PC-3 (cell line): ENCODE results near the gene ZNF324. TPM values are rescaled to one million over a fixed set of nuclear protein-coding genes. Genes with fewer than 3 reads are reported as not detected.
A peak's percentile ranks its signal among the peaks of the same experiment; 100 is the strongest.

Experiments
- ATAC-seq: fragments of 200-7000 bp; cut with Tn5 transposase; 2 replicates; pipeline ENCODE4 v1.9.1; 2020; ENCODE audit warnings: mild to moderate bottlenecking, moderate library complexity
- BruUV-seq: library from RNA; stranded (reverse); fragments of 400-500 nt; replicated peaks from 2 replicates; lab custom pipeline; 2021; lab: Mats Ljungman, UMichigan
- CTCF ChIA-PET: fragments of 300-600 bp; sonication (Branson Sonifier 250); formaldehyde crosslinking; loops from one replicate; lab custom pipeline; 2022; ENCODE audit warnings: antibody characterized with exemption; lab: Charles Lee
- POLR2A ChIA-PET: fragments of 300-600 bp; sonication (Branson Sonifier 250); formaldehyde crosslinking; loops from one replicate; lab custom pipeline; 2022; ENCODE audit warnings: antibody characterized with exemption; ENCODE audit not compliant: unreplicated experiment; lab: Charles Lee
- DNase-seq: peaks from one replicate; pipeline ENCODE4 v3.0.0-alpha.2; 2015
- H2AFZ ChIP-seq: fragments of 300-600 bp; sonication (generic); 2 replicates; pipeline ENCODE4 v1.6.0; 2016; ENCODE audit warnings: antibody characterized with exemption, low read length
- H3F3A ChIP-seq: fragments of 300-600 bp; sonication (generic); one replicate; pipeline ENCODE4 v1.6.0; 2017; ENCODE audit warnings: antibody characterized with exemption, low read length, control low read depth, mild to moderate bottlenecking; ENCODE audit not compliant: unreplicated experiment
- H3K27ac ChIP-seq: fragments of 300-600 bp; sonication (generic); 2 replicates; pipeline ENCODE4 v1.5.1; 2016; ENCODE audit warnings: mild to moderate bottlenecking, low read length
- H3K27me3 ChIP-seq: fragments of 300-600 bp; sonication (generic); 2 replicates; pipeline ENCODE4 v1.6.1; 2016; ENCODE audit warnings: low read length, mixed read lengths
- H3K36me3 ChIP-seq: fragments of 300-600 bp; sonication (generic); 2 replicates; pipeline ENCODE4 v1.6.1; 2016; ENCODE audit warnings: low read depth, mixed run types, low read length, mixed read lengths
- H3K4me1 ChIP-seq: fragments of 300-600 bp; sonication (generic); 2 replicates; pipeline ENCODE4 v1.5.1; 2016; ENCODE audit warnings: low read length; ENCODE audit not compliant: insufficient read depth
- H3K4me2 ChIP-seq: fragments of 300-600 bp; sonication (generic); 2 replicates; pipeline ENCODE4 v1.6.0; 2016; ENCODE audit warnings: low read length
- H3K4me3 ChIP-seq: fragments of 300-600 bp; sonication (generic); 2 replicates; pipeline ENCODE4 v1.5.1; 2016; ENCODE audit warnings: mild to moderate bottlenecking, low read length, mixed read lengths
- H3K79me2 ChIP-seq: fragments of 300-600 bp; sonication (generic); 2 replicates; pipeline ENCODE4 v1.6.1; 2017; ENCODE audit warnings: low read length, mixed read lengths
- H3K9ac ChIP-seq: fragments of 300-600 bp; sonication (generic); 2 replicates; pipeline ENCODE4 v1.6.0; 2016; ENCODE audit warnings: mild to moderate bottlenecking, low read length
- H3K9me2 ChIP-seq: fragments of 300-600 bp; sonication (generic); replicated peaks from 2 replicates; pipeline ENCODE4 v1.6.1; 2016; ENCODE audit warnings: mixed run types, low read length, mixed read lengths
- H3K9me3 ChIP-seq: fragments of 300-600 bp; sonication (generic); 2 replicates; pipeline ENCODE4 v1.6.1; 2016; ENCODE audit warnings: low read length, mixed read lengths
- H4K20me1 ChIP-seq: fragments of 300-600 bp; sonication (generic); 2 replicates; pipeline ENCODE4 v1.6.1; 2016; ENCODE audit warnings: low read length, mixed read lengths
- EZH2 ChIP-seq: fragments of 300-600 bp; sonication (generic); IDR thresholded peaks from one replicate; pipeline ENCODE4 v1.6.1; 2017; ENCODE audit warnings: antibody characterized with exemption, mild to moderate bottlenecking, low read length; ENCODE audit not compliant: unreplicated experiment
- EZH2phosphoT487 ChIP-seq: fragments of 300-600 bp; sonication (generic); IDR thresholded peaks from 2 replicates; pipeline ENCODE4 v1.6.1; 2018; ENCODE audit warnings: mild to moderate bottlenecking, antibody characterized with exemption, low read length, borderline replicate concordance
- intact Hi-C: fragments of 100-400 bp; cut with micrococcal nuclease; formaldehyde crosslinking; loops from 2 replicates; pipeline ENCODE4 v1.9.0; 2023
- total RNA-seq: library from RNA; depleted of rRNA; stranded (reverse); fragments of >200 nt; gene quantifications from 2 replicates; pipeline ENCODE4 v1.2.3, GENCODE V29; 2014
- TF ChIP-seq, protein P1 (sequence below): fragments of 300-600 bp; sonication (generic); conservative IDR thresholded peaks from 2 replicates; pipeline ENCODE4 v1.5.1; 2017; ENCODE audit warnings: antibody characterized with exemption, low read depth, mild to moderate bottlenecking, low read length

Gene ZNF324
- total RNA-seq, 1 experiment from 2014 or later: 15.9 TPM

DNA sequence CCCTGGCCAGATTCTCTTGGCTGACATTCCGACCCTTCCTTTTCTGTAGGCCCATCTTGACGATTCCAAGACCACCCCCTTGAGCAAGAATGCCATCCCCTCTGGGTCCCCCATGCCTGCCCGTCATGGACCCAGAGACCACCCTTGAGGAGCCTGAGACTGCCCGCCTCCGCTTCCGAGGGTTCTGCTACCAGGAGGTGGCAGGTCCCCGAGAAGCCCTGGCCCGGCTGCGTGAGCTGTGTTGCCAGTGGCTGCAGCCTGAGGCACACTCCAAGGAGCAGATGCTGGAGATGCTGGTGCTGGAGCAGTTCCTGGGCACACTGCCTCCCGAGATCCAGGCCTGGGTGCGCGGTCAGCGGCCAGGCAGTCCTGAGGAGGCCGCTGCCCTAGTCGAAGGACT, 10.2 kb downstream of the ZNF324 start:
- Histone ChIP-seq H3K9ac (no peak overlapping the region), H3K27me3 (no peaks in the 10 kb centered on the region), H3K4me3 (peak overlapping the region; percentile 72; the same call in 1 of the 2 replicates), H3K9me3 (no peaks in the 10 kb centered on the region), H2AFZ (no peak overlapping the region), H3K79me2 (no peaks in the 10 kb centered on the region), H3K4me1 (peaks cover 20% of the 10 kb centered on the region), H3K4me2 (peak overlapping the region; percentile 93), H3K27ac (no peak overlapping the region), H3K9me2 (no peaks in the 10 kb centered on the region), H3F3A (no peaks in the 10 kb centered on the region), H4K20me1 (no peaks in the 10 kb centered on the region), H3K36me3 (peaks cover 2% of the 10 kb centered on the region; the same call in 1 of the 2 replicates)
- TF ChIP-seq, protein P1, sequence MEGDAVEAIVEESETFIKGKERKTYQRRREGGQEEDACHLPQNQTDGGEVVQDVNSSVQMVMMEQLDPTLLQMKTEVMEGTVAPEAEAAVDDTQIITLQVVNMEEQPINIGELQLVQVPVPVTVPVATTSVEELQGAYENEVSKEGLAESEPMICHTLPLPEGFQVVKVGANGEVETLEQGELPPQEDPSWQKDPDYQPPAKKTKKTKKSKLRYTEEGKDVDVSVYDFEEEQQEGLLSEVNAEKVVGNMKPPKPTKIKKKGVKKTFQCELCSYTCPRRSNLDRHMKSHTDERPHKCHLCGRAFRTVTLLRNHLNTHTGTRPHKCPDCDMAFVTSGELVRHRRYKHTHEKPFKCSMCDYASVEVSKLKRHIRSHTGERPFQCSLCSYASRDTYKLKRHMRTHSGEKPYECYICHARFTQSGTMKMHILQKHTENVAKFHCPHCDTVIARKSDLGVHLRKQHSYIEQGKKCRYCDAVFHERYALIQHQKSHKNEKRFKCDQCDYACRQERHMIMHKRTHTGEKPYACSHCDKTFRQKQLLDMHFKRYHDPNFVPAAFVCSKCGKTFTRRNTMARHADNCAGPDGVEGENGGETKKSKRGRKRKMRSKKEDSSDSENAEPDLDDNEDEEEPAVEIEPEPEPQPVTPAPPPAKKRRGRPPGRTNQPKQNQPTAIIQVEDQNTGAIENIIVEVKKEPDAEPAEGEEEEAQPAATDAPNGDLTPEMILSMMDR: no peak
- TF ChIP-seq EZH2phosphoT487: no peak
- no peak for TF ChIP-seq EZH2
- ATAC-seq (no peak), DNase-seq (no peak)
- CTCF ChIA-PET: no interaction called here
- intact Hi-C loops: no loop called here
- POLR2A ChIA-PET: interaction anchor here (0.6 kb wide), 1 partner anchor 89 kb away, joined by 4 read pairs; no protein-coding TSS in a partner anchor
- no TSS peak for BruUV-seq

DNA sequence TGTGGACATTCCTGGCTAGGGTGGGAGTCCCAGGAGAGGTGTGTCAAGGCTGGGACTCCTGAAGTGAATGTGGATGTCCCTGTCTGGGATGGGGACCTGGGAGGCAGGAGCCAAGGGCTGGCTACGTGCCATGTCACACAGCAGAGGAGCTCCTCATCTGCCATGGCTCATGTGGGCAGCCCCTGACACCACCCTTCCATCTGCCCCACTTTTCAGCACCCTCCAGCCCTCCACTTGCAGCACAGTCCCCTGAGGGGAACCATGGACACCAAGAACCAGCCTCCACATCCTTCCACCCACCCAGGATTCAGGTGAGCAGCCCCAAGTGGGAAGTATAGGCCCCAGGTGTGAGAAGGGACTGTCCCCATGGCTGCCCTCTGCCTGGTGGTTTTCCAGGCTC, 11.0 kb downstream of the ZNF324 start:
- H3K36me3 ChIP-seq: peaks cover 4% of the 10 kb centered on the region; the same call in 1 of the 2 replicates
- CTCF ChIA-PET: no interaction called here
- no peak overlapping the region for H3K4me2 ChIP-seq
- H4K20me1 ChIP-seq: no peaks in the 10 kb centered on the region
- DNase-seq (no peak), ATAC-seq (no peak)
- TF ChIP-seq EZH2phosphoT487 (no peak), EZH2 (no peak)
- TF ChIP-seq, protein P1: no peak
- peaks cover 20% of the 10 kb centered on the region for H3K4me1 ChIP-seq
- POLR2A ChIA-PET: no interaction called here
- no peak overlapping the region for H3K9ac ChIP-seq
- no peaks in the 10 kb centered on the region for H3K9me3 ChIP-seq
- intact Hi-C loops: no loop called here
- H3K9me2 ChIP-seq: no peaks in the 10 kb centered on the region
- no peaks in the 10 kb centered on the region for H3K79me2 ChIP-seq
- no peak overlapping the region for H2AFZ ChIP-seq
- H3F3A ChIP-seq: no peaks in the 10 kb centered on the region
- no peak overlapping the region for H3K27ac ChIP-seq
- no TSS peak for BruUV-seq
- H3K27me3 ChIP-seq: no peaks in the 10 kb centered on the region
- no peak overlapping the region for H3K4me3 ChIP-seq

DNA sequence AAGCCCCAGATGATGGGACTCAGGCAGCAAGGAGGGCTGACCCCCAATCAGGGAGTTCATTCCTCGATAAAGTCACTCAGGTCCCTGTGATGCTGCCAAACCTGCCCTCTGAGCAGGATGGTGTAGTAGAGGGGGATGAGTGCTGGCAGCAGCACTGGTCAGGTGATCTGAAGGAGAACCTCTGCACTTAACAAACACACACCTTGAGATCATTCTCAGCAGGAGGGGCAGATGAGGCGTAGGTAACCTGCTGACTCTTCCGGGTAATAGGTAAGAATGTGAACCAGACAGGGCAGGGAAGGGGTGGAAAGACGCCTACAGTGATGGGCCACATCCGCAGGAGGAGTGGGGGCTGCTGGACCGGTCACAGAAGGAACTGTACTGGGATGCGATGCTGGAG, 12.4 kb downstream of the ZNF324 start:
- ATAC-seq (no peak), DNase-seq (no peak)
- TF ChIP-seq, protein P1: no peak
- no peak for TF ChIP-seq EZH2
- no peak for TF ChIP-seq EZH2phosphoT487
- POLR2A ChIA-PET: no interaction called here
- no peaks in the 10 kb centered on the region for H3K9me2 ChIP-seq
- H3K36me3 ChIP-seq: peaks cover 4% of the 10 kb centered on the region; the same call in 1 of the 2 replicates
- no peak overlapping the region for H3K4me3 ChIP-seq
- H3K9me3 ChIP-seq: no peaks in the 10 kb centered on the region
- no peaks in the 10 kb centered on the region for H3K27me3 ChIP-seq
- no peaks in the 10 kb centered on the region for H3F3A ChIP-seq
- no peaks in the 10 kb centered on the region for H4K20me1 ChIP-seq
- H3K4me1 ChIP-seq: peaks cover 20% of the 10 kb centered on the region
- H3K4me2 ChIP-seq: no peak overlapping the region
- intact Hi-C loops: no loop called here
- H2AFZ ChIP-seq: no peak overlapping the region
- H3K27ac ChIP-seq: no peak overlapping the region
- no TSS peak for BruUV-seq
- CTCF ChIA-PET: no interaction called here
- no peak overlapping the region for H3K9ac ChIP-seq
- no peaks in the 10 kb centered on the region for H3K79me2 ChIP-seq
